K562 (cell line): ENCODE data around the gene POU1F1. TPM values are rescaled to one million over a fixed set of nuclear protein-coding genes. Genes with fewer than 3 reads are reported as not detected.

Experiments
- ATAC-seq: fragments of 200-7000 bp; cut with Tn5 transposase; 3 replicates; pipeline ENCODE4 v1.9.1; 2020; ENCODE audit warnings: moderate library complexity
- BruUV-seq: library from RNA; stranded (reverse); fragments of 400-500 nt; replicated peaks from 2 replicates; lab custom pipeline; 2021; lab: Mats Ljungman, UMichigan
- CTCF ChIA-PET: fragments of 300-600 bp; formaldehyde crosslinking; extraction: SDS; loops from one replicate; lab custom pipeline; 2021; ENCODE audit warnings: low intra/inter-chr PET ratio; lab: Yijun Ruan, JAX
- POLR2A ChIA-PET: fragments of 300-600, 350-650 bp; sonication (Branson Sonifier 250); formaldehyde crosslinking; extraction: SDS; loops from one replicate; lab custom pipeline; 2021; ENCODE audit warnings: antibody characterized with exemption, inconsistent platforms; lab: Yijun Ruan, JAX
- DNase-seq, 4 experiments: peaks; one replicate each; pipeline versions ENCODE4 v3.0.0 to v3.0.0-alpha.2; 2011 to 2018; ENCODE audit warnings: low spot score in 3 of 4, mixed read lengths in 3 of 4; ENCODE audit errors: extremely low read depth in 1 of 4
- FAIRE-seq: peaks from 2 replicates; lab custom pipeline; 2011; peaks lifted over from hg19 to GRCh38; lab: Jason Lieb, UNC
- H2AFZ ChIP-seq: 2 replicates; pipeline ENCODE4 v1.6.0; 2011; ENCODE audit warnings: low read depth, low read length, control low read depth, inconsistent platforms
- H3K27ac ChIP-seq: fragments of 200-600 bp; 3 replicates; pipeline ENCODE4 v1.8.0; 2011; ENCODE audit warnings: low read depth, mild to moderate bottlenecking, control low read depth, inconsistent platforms, low read length, moderate library complexity, mixed read lengths; ENCODE audit errors: extremely low read depth
- H3K27me3 ChIP-seq, 2 experiments: fragments of 300-600 bp in 1 of 2; 2 replicates in 1 of 2; 3 replicates in 1 of 2; pipeline versions ENCODE4 v1.6.0 to v1.8.0; 2011; ENCODE audit warnings: inconsistent platforms in 2 of 2, low read length in 2 of 2, mild to moderate bottlenecking in 1 of 2, mixed read lengths in 1 of 2, moderate library complexity in 1 of 2; ENCODE audit not compliant: control insufficient read depth in 2 of 2, insufficient read depth in 2 of 2
- H3K36me3 ChIP-seq: fragments of 300-600 bp; 3 replicates; pipeline ENCODE4 v1.8.0; 2011; ENCODE audit warnings: mild to moderate bottlenecking, low read length, inconsistent platforms; ENCODE audit not compliant: control insufficient read depth, insufficient read depth
- H3K4me1 ChIP-seq, 2 experiments: fragments of 200-600 bp in 1 of 2; replicated peaks in 1 of 2; 2 replicates in 1 of 2; 3 replicates in 1 of 2; pipeline versions ENCODE4 v1.5.1 to v1.8.0; 2011; ENCODE audit warnings: inconsistent platforms in 2 of 2, low read length in 2 of 2, mild to moderate bottlenecking in 1 of 2, mixed read lengths in 1 of 2, moderate library complexity in 1 of 2; ENCODE audit not compliant: control insufficient read depth in 2 of 2, insufficient read depth in 2 of 2
- H3K4me2 ChIP-seq: 2 replicates; pipeline ENCODE4 v1.6.1; 2011; ENCODE audit warnings: low read length, control low read depth, inconsistent platforms, mixed read lengths; ENCODE audit not compliant: insufficient read depth
- H3K4me3 ChIP-seq: fragments of 200-600 bp; sonication (generic), shearing (Covaris generic); 2 replicates; pipeline ENCODE4 v1.5.1; 2016; ENCODE audit warnings: control low read depth, inconsistent platforms
- H3K79me2 ChIP-seq: fragments of 200-600 bp; 3 replicates; pipeline ENCODE4 v1.8.0; 2011; ENCODE audit warnings: low read length, inconsistent platforms; ENCODE audit not compliant: control insufficient read depth, insufficient read depth
- H3K9ac ChIP-seq, 2 experiments: 2 replicates each; pipeline versions ENCODE4 v1.6.0 to v1.6.1; 2011; ENCODE audit warnings: low read depth in 2 of 2, low read length in 2 of 2, control low read depth in 1 of 2, inconsistent platforms in 1 of 2, mild to moderate bottlenecking in 1 of 2, mixed read lengths in 1 of 2; ENCODE audit not compliant: insufficient read depth in 1 of 2
- H3K9me1 ChIP-seq: one replicate; pipeline ENCODE4 v1.6.0; 2011; ENCODE audit warnings: inconsistent platforms, mild to moderate bottlenecking, low read length, moderate library complexity; ENCODE audit not compliant: control insufficient read depth, insufficient read depth
- H3K9me3 ChIP-seq: replicated peaks from 2 replicates; pipeline ENCODE4 v1.5.1; 2011; ENCODE audit warnings: low read depth, low read length, inconsistent platforms; ENCODE audit not compliant: control insufficient read depth, insufficient read depth
- H4K20me1 ChIP-seq: replicated peaks from 2 replicates; pipeline ENCODE4 v1.6.1; 2011; ENCODE audit warnings: low read length, inconsistent platforms, mixed read lengths; ENCODE audit not compliant: control insufficient read depth, insufficient read depth
- ARHGAP35 ChIP-seq: fragments of 450-650 bp; IDR thresholded peaks from 2 replicates; pipeline ENCODE4 v1.6.1; 2018; ENCODE audit not compliant: partially characterized antibody
- CREB3L1 ChIP-seq: fragments of 450-650 bp; IDR thresholded peaks from 2 replicates; pipeline ENCODE4 v1.6.1; 2014; ENCODE audit warnings: low read depth, mild to moderate bottlenecking, moderate library complexity, borderline replicate concordance
- CSDE1 ChIP-seq, 2 experiments: fragments of 450-650 bp; IDR thresholded peaks; 2 replicates each; pipeline ENCODE4 v1.6.1; 2016; ENCODE audit warnings: mild to moderate bottlenecking in 1 of 2
- ELF1 ChIP-seq: fragments of 200-800 bp; sonication (Bioruptor generic); IDR thresholded peaks from 2 replicates; pipeline ENCODE4 v1.6.1; 2016; ENCODE audit warnings: missing genetic modification characterization, missing compliant biosample characterization
- HIVEP1 ChIP-seq: fragments of 250-450 bp; sonication (Bioruptor Pico); IDR thresholded peaks from 2 replicates; pipeline ENCODE4 v1.4.0; 2020; ENCODE audit warnings: mild to moderate bottlenecking
- HNRNPH1 ChIP-seq: fragments of 200-400 bp; formaldehyde crosslinking; optimal IDR thresholded peaks from 2 replicates; pipeline ENCODE3; 2017; ENCODE audit warnings: low read depth, mild to moderate bottlenecking, low read length, moderate library complexity
- MCM3 ChIP-seq: fragments of 450-650 bp; IDR thresholded peaks from 2 replicates; pipeline ENCODE4 v1.6.1; 2016
- NFE2L1 ChIP-seq: fragments of 450-650 bp; IDR thresholded peaks from 2 replicates; pipeline ENCODE4 v1.6.1; 2016; ENCODE audit warnings: missing genetic modification characterization, low read depth, mild to moderate bottlenecking, missing compliant biosample characterization, moderate library complexity, borderline replicate concordance
- SMAD2 ChIP-seq: fragments of 150-350 bp; IDR thresholded peaks from 2 replicates; pipeline ENCODE4 v1.6.1; 2014; ENCODE audit warnings: low read depth, mild to moderate bottlenecking, low read length
- STAG1 ChIP-seq: sonication (generic); formaldehyde crosslinking; IDR thresholded peaks from 2 replicates; pipeline ENCODE4 v1.5.0; 2020; ENCODE audit warnings: missing genetic modification reagents, borderline replicate concordance
- TRIM28 ChIP-seq: fragments of 450-650 bp; IDR thresholded peaks from 2 replicates; pipeline ENCODE4 v1.6.1; 2017
- USF2 ChIP-seq: sonication (generic); formaldehyde crosslinking; IDR thresholded peaks from 2 replicates; pipeline ENCODE4 v1.5.0; 2020; ENCODE audit warnings: missing genetic modification reagents
- WHSC1 ChIP-seq: IDR thresholded peaks from one replicate; pipeline ENCODE4 v1.6.1; 2012; ENCODE audit warnings: low read length, control low read depth, inconsistent platforms
- ZNF24 ChIP-seq: fragments of 450-650 bp; IDR thresholded peaks from 2 replicates; pipeline ENCODE4 v1.6.1; 2016
- WGBS: fragments of 100-300 bp; shearing (Covaris generic); methylation state at CpG from one replicate; pipeline ENCODE4 v1.1.6; 2016; ENCODE audit warnings: low coverage, mixed read lengths; ENCODE audit not compliant: insufficient coverage; ENCODE audit errors: missing lambda C conversion rate; 5-methylcytosine and 5-hydroxymethylcytosine counted together
- in situ Hi-C: fragments of 300-500 bp; cut with MboI; formaldehyde crosslinking; loops from 4 replicates; pipeline ENCODE4 v1.15.0; 2018; ENCODE audit warnings: inconsistent platforms, mixed read lengths
- intact Hi-C: fragments of 100-400 bp; cut with micrococcal nuclease; formaldehyde crosslinking; loops from 2 replicates; pipeline ENCODE4 v1.14.2; 2022
- polyA plus RNA-seq, 8 experiments: library from polyadenylated mRNA; depleted of rRNA in 4 of 8; stranded (reverse) in 5 of 8; unstranded in 3 of 8; fragments of >200 nt; fragmentation: Nextera tagmentation in 2 of 8; fragmentation: Illumina TruSeq in 1 of 8; extraction: Ambion mirVana in 2 of 8; extraction: Trizol in 1 of 8; gene quantifications; 2 replicates each; pipeline versions ENCODE4 v1.2.1 to v1.2.3, GENCODE V29; 2011 to 2014; ENCODE audit warnings: inconsistent platforms in 1 of 8, missing spikeins in 1 of 8
- total RNA-seq, 7 experiments: library from RNA; depleted of rRNA in 6 of 7; stranded (reverse); fragments of >200 nt in 6 of 7; fragmentation: Illumina TruSeq in 2 of 7; extraction: Trizol in 2 of 7; gene quantifications; 2 replicates each; pipeline versions ENCODE4 v1.2.1 to v1.2.3, GENCODE V29; 2011 to 2021; ENCODE audit warnings: low replicate concordance in 1 of 7

POU1F1 gene
- total and polyA plus RNA-seq, 9 of the 15 experiments (the other 6 are each of a cell fraction or from before 2014, with no cell fraction given), result not detected

GRCh38 chr3:87324609-87325008 is 48.2 kb upstream of the POU1F1 start (continued):
- TF ChIP-seq MCM3 (no peak), SMAD2 (no peak), STAG1 (CRISPR knock-in tag) (no peak), TRIM28 (no peak), CREB3L1 (no peak), HNRNPH1 (no peak)

- intact Hi-C loops, result no loop called here
- no TSS peak for BruUV-seq
- no peak overlapping the region for H2AFZ ChIP-seq
Observed at GRCh38 chr3:87320756-87321626, 44.6 kb upstream of the POU1F1 start.

More at GRCh38 chr3:87320756-87321626, 44.6 kb upstream of the POU1F1 start:
- no peak overlapping the region for H3K4me3 ChIP-seq
- H3K4me2 ChIP-seq, result no peak overlapping the region
- in situ Hi-C loops, result loop anchor here (25.0 kb wide), 1 partner anchor 691 kb away; no protein-coding TSS in a partner anchor
- no peaks in the 10 kb centered on the region for H3K79me2 ChIP-seq
- ChIA-PET CTCF (no interaction called here), POLR2A (no interaction called here)
- H3K4me1 ChIP-seq, result no peaks in the 10 kb centered on the region
- no peaks in the 10 kb centered on the region for H3K27me3 ChIP-seq
- H3K9me3 ChIP-seq, result no peaks in the 10 kb centered on the region
- TF ChIP-seq ARHGAP35, result no peak
- no peak for TF ChIP-seq ZNF24
- no peak for TF ChIP-seq WHSC1
- TF ChIP-seq USF2 (CRISPR knock-in tag), result no peak
- TF ChIP-seq NFE2L1 (tag), result no peak
- no peak for TF ChIP-seq ELF1 (tag)
- no peak for TF ChIP-seq HIVEP1 (CRISPR knock-in tag)
- no peak for TF ChIP-seq CSDE1 (IDR thresholded peaks at IDR 0.05)
- no peaks in the 10 kb centered on the region for H3K9me1 ChIP-seq
- no peaks in the 10 kb centered on the region for H3K36me3 ChIP-seq
- FAIRE-seq (no peak), DNase-seq (no peak), ATAC-seq (no peak)
- H3K27ac ChIP-seq, result no peak overlapping the region
- H3K9ac ChIP-seq, result no peak overlapping the region
- WGBS, result 3% methylated on average over 7 of the region's 7 CpGs
- H4K20me1 ChIP-seq, result no peaks in the 10 kb centered on the region
